Measurements from ENCODE around the gene ZMYM4. TPM values are rescaled to one million over a fixed set of nuclear protein-coding genes. Genes with fewer than 3 reads are reported as not detected.

The ZMYM4 gene
- total RNA-seq, 1 donor from 2014 or later, result 65.9 TPM

GRCh38 chr1:35361638-35362037 lies 93.1 kb downstream of the ZMYM4 start:
- peaks cover 8% of the 10 kb centered on the region for H3K4me1 Mint-ChIP-seq (ENCODE audit: unreplicated experiment)

GRCh38 chr1:35364741-35365140 lies 96.2 kb downstream of the ZMYM4 start:
- Mint-ChIP-seq H3K36me3 (ENCODE audit: unreplicated experiment) (peaks cover 21% of the 10 kb centered on the region), H3K9me3 (ENCODE audit: unreplicated experiment) (no peaks in the 10 kb centered on the region), H3K4me1 (ENCODE audit: unreplicated experiment) (peaks cover 8% of the 10 kb centered on the region), H3K4me3 (ENCODE audit: unreplicated experiment) (no peak overlapping the region), H3K27ac (ENCODE audit: unreplicated experiment) (no peak overlapping the region), H3K27me3 (ENCODE audit: unreplicated experiment) (no peaks in the 10 kb centered on the region)
- TF ChIP-seq CTCF (IDR thresholded peaks at IDR 0.05), result no peak
- no peak for DNase-seq (ENCODE audit: extremely low spot score, unreplicated experiment)

More at GRCh38 chr1:35361638-35362037, 93.1 kb downstream of the ZMYM4 start:
- TF ChIP-seq CTCF (IDR thresholded peaks at IDR 0.05), result no peak
- H3K27me3 Mint-ChIP-seq (ENCODE audit: unreplicated experiment), result no peaks in the 10 kb centered on the region
- no peak overlapping the region for H3K4me3 Mint-ChIP-seq (ENCODE audit: unreplicated experiment)
- H3K27ac Mint-ChIP-seq (ENCODE audit: unreplicated experiment), result no peak overlapping the region
- H3K36me3 Mint-ChIP-seq (ENCODE audit: unreplicated experiment), result peaks cover 22% of the 10 kb centered on the region
- no peaks in the 10 kb centered on the region for H3K9me3 Mint-ChIP-seq (ENCODE audit: unreplicated experiment)
- no peak for DNase-seq (ENCODE audit: extremely low spot score, unreplicated experiment)

DNA sequence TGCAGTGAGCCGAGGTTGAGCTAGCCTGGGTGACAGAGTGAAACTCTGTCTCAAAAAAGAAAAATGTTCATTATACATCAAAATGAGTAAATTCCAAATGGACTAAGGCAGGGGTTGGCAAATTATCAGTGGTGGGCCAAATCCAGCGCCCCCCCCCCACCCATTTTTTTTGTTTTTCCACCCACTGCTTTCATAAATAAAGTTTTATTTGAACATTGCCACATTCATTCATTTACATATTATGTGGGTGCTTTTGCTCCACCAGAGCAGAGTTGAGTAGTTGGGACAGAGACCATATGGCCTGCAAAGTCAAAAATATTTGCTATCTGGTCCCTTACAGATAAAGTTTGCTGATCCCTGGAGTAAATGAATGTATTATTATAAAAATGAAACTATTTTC lies 99.4 kb downstream of the ZMYM4 start:
- Mint-ChIP-seq H3K27me3 (ENCODE audit: unreplicated experiment) (no peaks in the 10 kb centered on the region), H3K4me3 (ENCODE audit: unreplicated experiment) (no peak overlapping the region)

GRCh38 chr1:35369922-35370671 lies 101.6 kb downstream of the ZMYM4 start:
- no peak overlapping the region for H3K4me3 Mint-ChIP-seq (ENCODE audit: unreplicated experiment)
- DNase-seq (ENCODE audit: extremely low spot score, unreplicated experiment), result no peak
- no peak for TF ChIP-seq CTCF (IDR thresholded peaks at IDR 0.05)
- no peaks in the 10 kb centered on the region for H3K9me3 Mint-ChIP-seq (ENCODE audit: unreplicated experiment)
- H3K36me3 Mint-ChIP-seq (ENCODE audit: unreplicated experiment), result peaks cover 19% of the 10 kb centered on the region
- no peaks in the 10 kb centered on the region for H3K27me3 Mint-ChIP-seq (ENCODE audit: unreplicated experiment)
- H3K4me1 Mint-ChIP-seq (ENCODE audit: unreplicated experiment), result peaks cover 6% of the 10 kb centered on the region
- H3K27ac Mint-ChIP-seq (ENCODE audit: unreplicated experiment), result peak overlapping the region; percentile 92

More for the DNA sequence above, 99.4 kb downstream of the ZMYM4 start:
- H3K36me3 Mint-ChIP-seq (ENCODE audit: unreplicated experiment), result peaks cover 13% of the 10 kb centered on the region
- H3K4me1 Mint-ChIP-seq (ENCODE audit: unreplicated experiment), result peaks cover 6% of the 10 kb centered on the region
- no peak for TF ChIP-seq CTCF (IDR thresholded peaks at IDR 0.05)
- no peaks in the 10 kb centered on the region for H3K9me3 Mint-ChIP-seq (ENCODE audit: unreplicated experiment)
- no peak overlapping the region for H3K27ac Mint-ChIP-seq (ENCODE audit: unreplicated experiment)
- no peak for DNase-seq (ENCODE audit: extremely low spot score, unreplicated experiment)

DNA sequence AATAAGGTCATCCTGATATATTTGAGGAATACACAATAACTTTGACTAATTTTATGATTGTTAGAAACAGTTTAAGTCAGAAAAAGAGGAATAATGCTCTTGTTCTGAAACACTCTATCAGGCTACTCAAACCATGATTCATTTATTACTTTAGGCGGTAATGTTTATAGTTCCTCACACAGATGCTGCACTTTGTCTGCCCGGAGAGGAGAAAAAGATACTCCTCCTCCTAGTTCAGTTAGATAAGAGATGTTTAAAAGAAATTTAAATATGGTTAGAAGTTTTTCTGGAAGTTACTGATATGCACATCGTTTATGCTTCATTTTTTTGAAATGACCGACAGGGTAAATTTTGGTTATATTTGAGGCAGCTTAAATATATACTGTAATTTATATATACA lies 103.0 kb downstream of the ZMYM4 start:
- Mint-ChIP-seq H3K27ac (ENCODE audit: unreplicated experiment) (no peak overlapping the region), H3K27me3 (ENCODE audit: unreplicated experiment) (no peaks in the 10 kb centered on the region), H3K36me3 (ENCODE audit: unreplicated experiment) (peaks cover 22% of the 10 kb centered on the region), H3K4me3 (ENCODE audit: unreplicated experiment) (no peak overlapping the region), H3K9me3 (ENCODE audit: unreplicated experiment) (no peaks in the 10 kb centered on the region), H3K4me1 (ENCODE audit: unreplicated experiment) (peaks cover 6% of the 10 kb centered on the region)
- no peak for TF ChIP-seq CTCF (IDR thresholded peaks at IDR 0.05)
- DNase-seq (ENCODE audit: extremely low spot score, unreplicated experiment), result no peak
